Effector memory CD8-positive, alpha-beta T cell (primary cell): ENCODE measurements around the gene CAMKMT.

ENCODE experiments used
- ATAC-seq: fragments of 150-1000 bp; cut with Tn5 transposase; replicated peaks from 2 replicates; pipeline ENCODE4 v1.10.0; 2021; ENCODE audit warnings: mild to moderate bottlenecking, moderate library complexity
- DNase-seq, 3 experiments: peaks; one replicate each; pipeline ENCODE4 v3.0.0; 2021
- H3K27ac Mint-ChIP-seq, 2 donors: one replicate each; pipeline ENCODE4 v1.8.0; 2022; ENCODE audit warnings: mild to moderate bottlenecking in 2 of 2, mixed read lengths in 2 of 2, moderate library complexity in 2 of 2
- H3K27me3 Mint-ChIP-seq, 2 donors: one replicate each; pipeline ENCODE4 v1.8.0; 2022; ENCODE audit warnings: mixed read lengths in 2 of 2
- H3K36me3 Mint-ChIP-seq: one replicate; pipeline ENCODE4 v1.8.0; 2022; ENCODE audit warnings: mild to moderate bottlenecking, moderate library complexity, mixed read lengths; ENCODE audit not compliant: insufficient read depth
- H3K4me1 Mint-ChIP-seq, 2 donors: one replicate each; pipeline ENCODE4 v1.8.0; 2022; ENCODE audit warnings: low read depth in 2 of 2, mixed read lengths in 2 of 2
- H3K4me3 Mint-ChIP-seq, 2 donors: one replicate each; pipeline ENCODE4 v1.8.0; 2022; ENCODE audit warnings: mild to moderate bottlenecking in 2 of 2, mixed read lengths in 2 of 2, moderate library complexity in 2 of 2
- H3K9me3 Mint-ChIP-seq, 2 donors: one replicate each; pipeline ENCODE4 v1.8.0; 2022; ENCODE audit warnings: mixed read lengths in 2 of 2
- total RNA-seq, 9 experiments: gene quantifications; one replicate each; lab custom pipeline; 2026; lab: John Stamatoyannopoulos, UW

The CAMKMT gene
- 5.4 to 22.2 (median 7.8) reads per million in 9 experiments for total RNA-seq

DNA sequence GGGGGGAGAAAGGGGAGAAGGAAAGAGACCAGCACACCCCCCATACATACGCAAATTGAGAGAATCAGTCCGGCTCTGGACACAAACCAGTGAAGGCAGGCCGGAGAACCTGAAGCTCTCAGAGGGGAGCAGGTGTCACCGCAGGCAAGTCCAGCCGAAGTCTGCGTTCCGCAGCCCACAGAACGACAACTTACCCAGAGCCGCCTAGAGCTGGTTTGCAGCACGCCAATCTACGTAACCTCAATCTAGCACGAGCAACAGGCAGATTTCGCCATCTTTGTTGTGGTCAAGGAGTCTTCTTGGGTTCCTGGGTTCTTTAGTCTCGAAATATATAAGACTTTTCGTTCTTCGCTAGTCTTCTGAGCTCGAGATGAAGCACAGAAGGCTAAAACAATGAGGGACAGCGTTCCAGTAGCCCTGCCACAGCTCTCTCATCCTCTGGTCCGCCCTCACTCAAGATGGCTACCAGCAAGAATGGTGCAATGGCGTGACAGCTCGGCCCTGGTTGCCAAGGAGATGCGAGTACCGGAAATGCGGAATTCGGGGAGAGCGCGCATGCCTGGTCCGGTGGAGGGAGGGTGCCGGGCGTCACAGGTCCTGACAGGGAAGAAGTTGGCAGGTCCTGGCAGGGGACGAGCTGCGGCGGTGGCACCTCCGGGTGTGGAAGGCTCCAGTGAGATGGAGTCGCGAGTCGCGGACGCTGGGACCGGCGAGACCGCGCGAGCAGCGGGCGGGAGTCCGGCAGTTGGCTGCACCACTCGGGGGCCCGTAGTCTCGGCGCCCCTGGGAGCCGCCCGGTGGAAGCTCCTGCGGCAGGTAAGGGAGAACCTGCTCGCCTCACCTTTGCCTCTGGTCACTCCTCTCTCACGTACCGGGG is at the start of gene CAMKMT, which contains the start of gene PREPL:
Gene CAMKMT (plus strand): TSS at position 618 of the 877 bp plus-strand sequence.
Gene PREPL (minus strand): TSS at position 165 of the 877 bp plus-strand sequence. CDS start 15,152 bp downstream, outside the sequence.
- Mint-ChIP-seq H3K36me3 (peaks cover 16% of the 10 kb centered on the region), H3K4me3 (peak within 1 kb of the TSS; percentile 90 to 96), H3K27ac (peak within 1 kb of the TSS; percentile 99), H3K4me1 (peaks cover 24 to 37% of the 10 kb centered on the region in 2 donors), H3K9me3 (no peaks in the 10 kb centered on the region), H3K27me3 (no peaks in the 10 kb centered on the region)
- peak; percentile 82 for ATAC-seq
- DNase-seq: peak; percentile 98

- H3K27me3 Mint-ChIP-seq: no peaks in the 10 kb centered on the region
- no peak for DNase-seq
- ATAC-seq: no peak
- H3K27ac Mint-ChIP-seq: no peak overlapping the region
- peaks cover 0 to 4% of the 10 kb centered on the region in 2 donors for H3K9me3 Mint-ChIP-seq
- H3K4me1 Mint-ChIP-seq: no peaks in the 10 kb centered on the region
- H3K4me3 Mint-ChIP-seq: no peak overlapping the region
- H3K36me3 Mint-ChIP-seq: peaks cover 19% of the 10 kb centered on the region
Observed at GRCh38 chr2:44314362-44314761, 47.4 kb upstream of the CAMKMT start.

DNA sequence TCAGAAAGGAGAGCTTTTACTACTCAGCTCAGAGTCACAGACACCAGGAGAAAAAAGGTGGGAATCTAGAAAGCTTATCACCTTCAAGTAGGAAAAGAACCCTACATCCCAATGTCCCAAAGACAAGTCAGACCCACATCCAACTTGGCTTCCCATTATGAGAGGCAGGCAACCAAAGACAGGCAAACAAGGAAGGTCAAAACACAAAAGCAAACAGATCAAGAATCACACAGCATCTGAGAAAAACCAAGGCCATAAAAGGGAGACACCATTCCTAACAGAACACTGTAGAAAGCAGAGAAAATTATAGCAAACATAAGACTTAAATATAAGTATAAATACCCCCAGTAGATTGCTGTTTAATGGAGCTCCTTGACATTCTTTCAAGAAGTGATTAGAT is 45.8 kb upstream of the CAMKMT start:
- peaks cover 29% of the 10 kb centered on the region for H3K36me3 Mint-ChIP-seq
- H3K9me3 Mint-ChIP-seq: peaks cover 0 to 4% of the 10 kb centered on the region in 2 donors
- no peaks in the 10 kb centered on the region for H3K4me1 Mint-ChIP-seq
- H3K27me3 Mint-ChIP-seq: no peaks in the 10 kb centered on the region
- ATAC-seq (no peak), DNase-seq (no peak)
- no peak overlapping the region for H3K4me3 Mint-ChIP-seq
- no peak overlapping the region for H3K27ac Mint-ChIP-seq

GRCh38 chr2:44320832-44321231 is 40.9 kb upstream of the CAMKMT start:
- no peaks in the 10 kb centered on the region for H3K27me3 Mint-ChIP-seq
- H3K4me3 Mint-ChIP-seq: no peak overlapping the region
- H3K27ac Mint-ChIP-seq: no peak overlapping the region
- H3K4me1 Mint-ChIP-seq: no peaks in the 10 kb centered on the region
- H3K9me3 Mint-ChIP-seq: no peaks in the 10 kb centered on the region
- no peak for DNase-seq
- no peak for ATAC-seq
- H3K36me3 Mint-ChIP-seq: peaks cover 59% of the 10 kb centered on the region

GRCh38 chr2:44321360-44321759 is 40.4 kb upstream of the CAMKMT start:
- H3K9me3 Mint-ChIP-seq: no peaks in the 10 kb centered on the region
- no peak overlapping the region for H3K4me3 Mint-ChIP-seq
- H3K4me1 Mint-ChIP-seq: no peaks in the 10 kb centered on the region
- no peak overlapping the region for H3K27ac Mint-ChIP-seq
- no peak for ATAC-seq
- no peak for DNase-seq
- H3K27me3 Mint-ChIP-seq: no peaks in the 10 kb centered on the region
- peaks cover 64% of the 10 kb centered on the region for H3K36me3 Mint-ChIP-seq

DNA sequence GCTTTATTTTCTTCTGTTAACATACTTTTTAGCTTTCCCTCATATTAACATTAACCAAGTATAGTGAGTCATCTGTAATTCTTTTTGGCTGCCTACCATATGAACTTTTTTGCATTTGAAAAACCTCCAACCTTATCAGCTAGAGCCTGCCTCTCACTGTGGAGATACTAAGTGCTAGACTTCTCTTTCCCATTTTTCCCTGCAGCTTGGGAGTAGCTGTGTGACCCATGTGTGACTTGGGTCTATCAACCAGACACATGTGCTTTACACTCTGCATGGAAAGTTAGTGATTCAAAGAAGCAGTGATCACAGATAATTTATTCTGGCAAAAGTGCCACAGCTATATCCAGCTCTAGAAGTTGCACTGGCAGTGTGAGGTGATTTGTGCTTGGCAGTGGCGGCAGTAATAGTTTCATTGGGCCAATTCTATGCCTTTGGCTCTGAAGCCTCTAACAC is 36.7 kb upstream of the CAMKMT start:
- DNase-seq (no peak), ATAC-seq (no peak)
- no peaks in the 10 kb centered on the region for H3K27me3 Mint-ChIP-seq
- no peaks in the 10 kb centered on the region for H3K9me3 Mint-ChIP-seq
- peak overlapping the region in 1 of 2 donors; percentile 67 for H3K27ac Mint-ChIP-seq
- H3K36me3 Mint-ChIP-seq: peaks cover 82% of the 10 kb centered on the region
- no peaks in the 10 kb centered on the region for H3K4me1 Mint-ChIP-seq
- H3K4me3 Mint-ChIP-seq: no peak overlapping the region

GRCh38 chr2:44325897-44326296 is 35.9 kb upstream of the CAMKMT start:
- H3K27ac Mint-ChIP-seq: no peak overlapping the region
- DNase-seq (no peak), ATAC-seq (no peak)
- no peak overlapping the region for H3K4me3 Mint-ChIP-seq
- peaks cover 76% of the 10 kb centered on the region for H3K36me3 Mint-ChIP-seq
- H3K4me1 Mint-ChIP-seq: no peaks in the 10 kb centered on the region
- H3K9me3 Mint-ChIP-seq: no peaks in the 10 kb centered on the region
- no peaks in the 10 kb centered on the region for H3K27me3 Mint-ChIP-seq

DNA sequence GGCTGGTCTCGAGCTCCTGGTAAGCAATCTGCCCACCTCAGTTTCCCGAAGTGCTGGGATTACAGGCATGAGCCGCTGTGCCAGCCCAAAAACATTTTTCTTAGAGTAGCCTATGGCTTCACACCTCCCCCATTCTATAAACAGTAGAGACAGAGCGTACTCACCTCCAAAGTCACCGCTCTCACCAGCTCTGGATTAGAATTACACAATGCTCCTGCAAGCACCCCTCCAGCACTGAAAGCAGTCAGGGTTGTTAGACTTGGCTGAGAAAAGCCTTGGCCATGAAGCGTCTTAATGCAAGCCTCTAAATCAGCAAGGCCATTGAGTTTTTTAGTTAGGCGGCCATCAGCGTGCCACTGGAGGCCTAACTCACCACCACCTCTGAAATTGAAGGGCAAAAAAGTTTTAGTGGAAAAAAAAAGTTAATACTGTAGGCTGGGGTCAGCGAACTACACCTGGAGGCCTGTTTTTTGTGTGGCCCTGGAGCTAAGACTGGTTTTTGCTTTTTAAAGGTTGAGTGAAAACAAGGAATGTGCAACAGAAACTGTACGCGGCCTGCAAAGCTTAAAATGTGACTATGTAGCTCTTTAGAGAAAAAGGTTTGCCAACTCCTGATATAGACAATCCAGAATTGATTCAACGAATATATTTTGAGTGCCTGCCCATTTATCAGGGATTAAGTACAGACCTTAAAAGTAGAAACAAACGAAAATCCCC is 35.0 kb upstream of the CAMKMT start:
- Mint-ChIP-seq H3K27ac (no peak overlapping the region), H3K36me3 (peaks cover 74% of the 10 kb centered on the region), H3K4me3 (no peak overlapping the region), H3K9me3 (no peaks in the 10 kb centered on the region), H3K27me3 (no peaks in the 10 kb centered on the region), H3K4me1 (no peaks in the 10 kb centered on the region)
- ATAC-seq: no peak
- DNase-seq: no peak

GRCh38 chr2:44328750-44329149 is 33.0 kb upstream of the CAMKMT start:
- no peak for DNase-seq
- Mint-ChIP-seq H3K36me3 (peaks cover 66% of the 10 kb centered on the region), H3K9me3 (no peaks in the 10 kb centered on the region), H3K4me3 (no peak overlapping the region), H3K27me3 (no peaks in the 10 kb centered on the region), H3K4me1 (no peaks in the 10 kb centered on the region), H3K27ac (no peak overlapping the region)
- no peak for ATAC-seq

- Mint-ChIP-seq H3K27ac (peak overlapping the region in 1 of 2 donors; percentile 49), H3K36me3 (peaks cover 62% of the 10 kb centered on the region), H3K4me3 (no peak overlapping the region), H3K4me1 (no peaks in the 10 kb centered on the region), H3K27me3 (no peaks in the 10 kb centered on the region), H3K9me3 (no peaks in the 10 kb centered on the region)
- DNase-seq (no peak), ATAC-seq (no peak)
Observed at GRCh38 chr2:44329343-44329742, 32.4 kb upstream of the CAMKMT start.

GRCh38 chr2:44330801-44331200 is 30.9 kb upstream of the CAMKMT start:
- peaks cover 0 to 6% of the 10 kb centered on the region in 2 donors for H3K4me1 Mint-ChIP-seq
- DNase-seq (no peak), ATAC-seq (no peak)
- H3K27me3 Mint-ChIP-seq: no peaks in the 10 kb centered on the region
- no peaks in the 10 kb centered on the region for H3K9me3 Mint-ChIP-seq
- H3K4me3 Mint-ChIP-seq: no peak overlapping the region
- H3K36me3 Mint-ChIP-seq: peaks cover 52% of the 10 kb centered on the region
- H3K27ac Mint-ChIP-seq: no peak overlapping the region

DNA sequence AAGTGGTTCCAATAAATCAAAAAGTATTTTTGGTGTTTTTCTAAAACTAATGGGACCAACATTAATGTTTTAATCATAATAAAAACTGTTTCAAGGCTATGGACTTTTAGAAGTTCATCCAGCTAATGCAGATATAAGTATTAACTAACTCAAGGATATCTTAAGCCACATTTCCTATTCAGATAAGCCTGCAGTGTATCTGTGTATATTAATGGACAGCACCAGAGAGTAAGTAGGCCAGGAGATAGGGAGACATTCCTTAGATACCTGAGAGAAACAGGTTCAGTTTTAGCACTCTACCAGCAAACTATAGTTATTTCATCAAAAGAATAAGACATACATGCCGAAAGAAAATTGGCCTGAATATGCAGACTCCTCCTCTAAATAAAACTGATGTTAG is 27.8 kb upstream of the CAMKMT start:
- ATAC-seq: no peak
- Mint-ChIP-seq H3K9me3 (no peaks in the 10 kb centered on the region), H3K4me1 (peaks cover 4 to 10% of the 10 kb centered on the region in 2 donors), H3K27me3 (no peaks in the 10 kb centered on the region), H3K36me3 (peaks cover 32% of the 10 kb centered on the region), H3K4me3 (no peak overlapping the region), H3K27ac (no peak overlapping the region)
- DNase-seq: no peak

DNA sequence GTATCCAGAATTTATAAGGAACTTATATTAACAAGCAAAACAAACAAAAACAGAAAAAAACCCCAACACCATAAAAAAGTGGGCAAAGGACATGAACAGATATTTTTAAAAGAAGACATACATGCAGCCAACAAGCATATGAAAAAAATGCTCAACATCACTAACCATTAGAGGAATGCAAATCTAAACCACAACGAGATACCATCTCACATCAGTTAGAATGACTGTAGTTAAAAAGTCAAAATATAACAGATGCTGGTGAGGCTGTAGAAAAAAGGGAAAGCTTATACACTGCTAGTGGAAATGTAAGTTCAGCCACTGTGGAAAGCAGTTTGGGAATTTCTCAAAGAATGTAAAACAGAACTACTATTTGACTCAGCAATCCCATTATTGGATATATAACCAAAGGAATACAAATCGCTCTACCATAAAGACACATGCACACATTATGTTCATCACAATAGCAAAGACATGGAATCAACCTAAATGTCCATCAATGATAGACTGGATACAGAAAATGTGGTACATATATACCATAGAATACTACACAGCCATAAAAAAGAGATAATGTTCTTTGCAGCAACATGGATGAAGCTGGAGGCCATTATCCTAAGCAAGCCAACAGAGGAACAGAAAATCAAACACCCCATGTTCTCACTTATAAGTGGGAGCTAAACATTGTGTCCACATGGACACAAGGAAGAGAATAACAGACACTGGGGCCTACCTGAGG is 25.8 kb upstream of the CAMKMT start:
- no peaks in the 10 kb centered on the region for H3K9me3 Mint-ChIP-seq
- DNase-seq: no peak
- no peak overlapping the region for H3K27ac Mint-ChIP-seq
- peaks cover 46% of the 10 kb centered on the region for H3K36me3 Mint-ChIP-seq
- peaks cover 4 to 10% of the 10 kb centered on the region in 2 donors for H3K4me1 Mint-ChIP-seq
- no peak for ATAC-seq
- no peaks in the 10 kb centered on the region for H3K27me3 Mint-ChIP-seq
- no peak overlapping the region for H3K4me3 Mint-ChIP-seq
